NOMO-1 (cell line): Measurements from ENCODE around the gene KDM4B.

Experiments used
- DNase-seq, 2 experiments: peaks; one replicate each; lab custom pipeline; 2025; ENCODE audit not compliant: unreplicated experiment in 2 of 2; lab: John Stamatoyannopoulos, UW

The KDM4B gene

GRCh38 chr19:5048091-5048726 is 79.3 kb downstream of the KDM4B start:
- peak in 1 of 2 experiments; percentile 35 for DNase-seq

DNA sequence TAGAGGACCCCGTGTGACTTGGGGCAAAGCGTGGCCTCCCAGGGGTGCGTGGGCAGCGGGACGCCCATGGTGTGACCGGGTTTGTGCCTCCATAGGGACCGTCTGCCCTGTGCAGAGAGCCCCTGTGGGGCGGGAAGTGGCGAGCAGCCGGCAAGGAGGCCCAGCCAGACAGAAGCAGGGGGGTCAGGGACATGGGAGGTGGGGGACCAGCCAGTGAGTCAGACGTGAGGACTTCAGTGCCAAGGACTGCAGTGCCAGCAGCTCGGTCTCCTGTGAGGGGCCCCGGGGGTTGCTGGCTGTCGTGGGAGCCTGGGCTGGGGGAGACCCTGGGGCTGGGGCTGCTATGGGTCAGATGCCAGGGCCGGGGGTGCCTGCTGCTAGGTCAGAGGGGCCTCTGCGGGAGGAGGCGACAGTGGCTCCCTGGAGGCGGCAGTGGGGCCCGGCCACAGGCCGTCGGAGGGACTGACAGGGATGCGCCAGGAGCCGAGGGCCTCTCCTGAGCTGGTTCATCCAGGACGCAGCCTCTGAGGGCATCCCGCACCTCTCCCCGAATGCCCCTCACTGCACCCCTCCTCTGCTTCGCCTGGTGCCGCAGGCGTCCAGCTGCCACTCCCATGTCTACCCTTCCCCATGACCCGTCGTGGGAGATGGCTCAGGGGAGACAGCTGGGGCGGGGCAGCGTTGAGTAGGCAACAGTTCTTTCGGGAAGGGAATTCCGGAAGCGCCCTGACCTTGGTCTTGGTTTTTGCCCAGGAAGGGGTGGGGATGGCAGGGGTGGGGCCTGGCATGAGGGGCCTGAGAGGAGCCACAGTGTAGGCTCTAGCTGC is 80.0 kb downstream of the KDM4B start:
- DNase-seq, result no peak

- no peak for DNase-seq
Measured at GRCh38 chr19:5049561-5049960, 80.6 kb downstream of the KDM4B start.

GRCh38 chr19:5050067-5050656 is 81.2 kb downstream of the KDM4B start:
- no peak for DNase-seq

DNA sequence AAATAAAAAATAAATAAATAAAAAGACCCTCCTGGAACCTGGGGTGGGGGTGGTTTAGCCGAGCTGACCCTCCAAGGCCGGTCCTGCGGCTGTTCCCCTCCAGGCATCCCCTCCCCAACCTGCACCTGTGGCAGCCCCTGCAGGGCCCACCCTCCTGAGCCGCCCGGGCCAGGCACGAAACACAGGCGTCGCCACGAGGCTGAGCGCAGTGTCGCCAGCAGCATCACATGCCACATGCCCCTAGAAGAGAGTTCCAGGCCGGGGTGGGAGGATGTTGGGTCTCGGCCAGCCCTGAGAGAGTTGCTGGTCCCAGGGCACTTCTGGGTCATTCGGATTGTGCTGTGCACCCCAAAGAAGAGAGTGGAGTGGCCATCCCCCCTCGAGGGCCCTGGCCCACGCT is 82.0 kb downstream of the KDM4B start:
- no peak for DNase-seq

- DNase-seq, result no peak
Measured at GRCh38 chr19:5051619-5052018, 82.7 kb downstream of the KDM4B start.

DNA sequence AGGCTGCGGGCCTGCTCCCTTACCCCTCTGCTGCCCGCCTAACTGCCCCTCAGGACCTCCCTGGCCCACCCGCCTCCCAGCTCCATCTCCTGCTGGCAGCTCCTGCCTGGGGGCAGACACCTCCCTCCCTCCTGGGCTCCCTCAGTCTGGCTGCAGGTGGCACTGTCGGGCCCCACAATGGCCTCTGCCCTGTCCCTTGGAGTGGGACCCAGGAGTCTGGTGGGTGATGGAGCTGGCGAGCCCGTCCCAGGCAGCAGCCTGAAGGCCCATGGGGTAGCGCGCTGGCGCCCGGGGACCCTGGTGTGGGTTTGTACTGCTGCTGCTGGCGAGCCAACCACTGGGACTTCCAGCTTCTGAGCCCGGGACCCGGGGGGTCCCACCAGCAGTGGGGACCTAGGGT is 83.6 kb downstream of the KDM4B start:
- DNase-seq, result no peak

DNA sequence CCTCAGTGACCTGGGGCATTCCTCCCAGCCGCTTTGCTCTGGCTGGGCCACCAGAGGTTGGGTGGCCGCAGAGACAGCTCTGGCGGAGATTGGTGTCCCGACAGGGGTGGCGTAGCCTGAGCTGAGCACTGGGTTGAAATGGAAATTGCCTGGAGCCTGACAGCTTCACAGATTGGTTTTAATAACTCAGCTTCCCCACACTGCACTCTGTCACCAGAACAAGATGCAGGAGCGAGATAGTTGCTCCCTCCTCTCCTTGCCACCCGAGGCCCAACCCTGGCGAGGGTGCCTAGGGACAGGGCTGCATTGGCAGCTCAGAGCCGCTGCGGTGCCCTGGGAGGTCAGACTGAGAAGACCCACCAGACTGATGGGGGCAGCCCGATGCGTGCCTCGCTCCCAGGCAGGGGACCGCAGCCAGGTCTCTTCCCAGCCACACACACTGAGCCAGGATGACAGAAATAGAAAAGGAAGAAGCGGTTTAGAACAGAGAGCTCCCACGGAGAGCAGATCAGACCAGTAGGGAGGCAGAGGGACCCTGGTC is 84.1 kb downstream of the KDM4B start:
- DNase-seq, result no peak

GRCh38 chr19:5053661-5054060 is 84.7 kb downstream of the KDM4B start:
- DNase-seq, result no peak

DNA sequence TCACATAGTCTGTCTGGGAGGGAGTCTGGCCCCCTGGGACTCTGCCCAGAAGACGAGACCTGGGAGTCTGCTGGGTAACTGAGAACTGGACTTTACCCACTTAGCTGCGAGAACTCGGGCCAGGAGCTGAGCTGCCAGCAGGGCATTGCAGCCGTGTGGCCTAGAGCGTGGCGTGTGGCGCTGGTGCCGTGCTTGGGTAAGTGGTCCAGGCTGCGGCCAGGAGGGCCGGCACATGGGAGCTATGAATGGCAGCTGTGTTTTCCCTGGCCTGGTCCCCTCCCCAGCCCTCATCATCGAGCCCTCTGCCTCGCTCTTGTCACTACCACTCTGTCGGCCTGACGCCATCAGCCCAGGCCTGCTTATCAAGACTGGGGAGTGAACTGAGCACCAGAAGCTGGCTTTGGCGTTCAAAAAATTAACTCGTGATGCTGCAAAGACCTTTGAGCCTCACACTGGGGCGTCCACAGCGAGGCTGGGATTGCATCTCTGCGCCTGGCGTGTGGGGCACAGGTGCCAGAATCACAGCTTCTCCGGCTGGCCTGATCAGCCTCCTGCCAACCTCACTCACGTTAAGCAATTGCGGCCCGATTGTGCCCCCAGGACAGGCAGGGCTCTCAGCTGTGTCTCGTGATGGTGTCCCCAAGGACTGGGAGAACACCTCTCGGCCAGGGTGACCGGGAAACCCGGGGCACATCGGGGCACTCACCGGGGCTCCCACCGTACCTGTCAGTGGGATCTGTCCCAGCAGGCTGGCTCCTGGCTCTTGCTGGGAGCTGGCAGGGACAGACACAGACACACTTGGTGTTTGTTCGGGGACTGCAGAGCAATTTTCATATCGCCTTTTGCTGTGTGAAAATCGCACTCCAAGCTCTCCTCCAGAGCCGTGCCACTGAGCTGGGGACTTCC is 85.9 kb downstream of the KDM4B start:
- no peak for DNase-seq

DNA sequence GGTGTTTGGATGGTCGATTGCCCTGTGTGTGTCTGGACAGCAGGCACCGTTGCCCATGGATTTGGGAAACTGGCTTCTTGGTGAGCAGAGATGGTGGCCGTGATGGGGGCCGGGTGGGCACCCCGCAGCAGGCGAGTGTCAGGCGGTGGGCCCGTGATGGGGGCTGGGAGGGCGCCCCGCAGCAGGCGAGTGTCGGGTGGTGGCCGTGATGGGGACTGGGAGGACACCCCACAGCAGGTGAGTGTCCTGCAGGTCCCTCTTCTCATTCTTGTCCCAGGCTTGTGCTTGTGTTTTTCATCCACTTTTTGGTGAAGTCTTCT is 86.5 kb downstream of the KDM4B start:
- DNase-seq, result no peak

GRCh38 chr19:5057860-5058259 is 88.9 kb downstream of the KDM4B start:
- DNase-seq, result no peak

GRCh38 chr19:5058521-5059212 is 89.8 kb downstream of the KDM4B start:
- DNase-seq, result no peak

DNA sequence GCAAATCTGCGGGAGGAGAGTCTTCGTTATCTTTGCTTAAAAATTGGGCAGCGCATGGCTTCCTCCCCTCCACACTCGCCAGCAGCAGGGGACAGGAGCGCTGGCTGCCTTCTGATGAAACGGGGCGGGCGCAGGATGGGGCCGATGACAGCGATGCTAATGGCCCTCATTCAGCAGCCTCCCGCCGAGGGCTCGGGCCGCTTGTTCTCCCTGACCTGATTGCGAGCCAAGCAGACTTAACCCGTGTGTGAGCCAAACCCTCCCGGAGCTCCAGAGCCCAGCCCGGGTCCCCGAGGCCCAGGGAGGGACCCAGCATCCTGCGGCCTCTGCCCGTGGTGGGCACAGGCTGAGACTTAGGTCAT is 90.3 kb downstream of the KDM4B start:
- DNase-seq, result no peak

- no peak for DNase-seq
Measured at GRCh38 chr19:5059793-5060192, 90.9 kb downstream of the KDM4B start.

DNA sequence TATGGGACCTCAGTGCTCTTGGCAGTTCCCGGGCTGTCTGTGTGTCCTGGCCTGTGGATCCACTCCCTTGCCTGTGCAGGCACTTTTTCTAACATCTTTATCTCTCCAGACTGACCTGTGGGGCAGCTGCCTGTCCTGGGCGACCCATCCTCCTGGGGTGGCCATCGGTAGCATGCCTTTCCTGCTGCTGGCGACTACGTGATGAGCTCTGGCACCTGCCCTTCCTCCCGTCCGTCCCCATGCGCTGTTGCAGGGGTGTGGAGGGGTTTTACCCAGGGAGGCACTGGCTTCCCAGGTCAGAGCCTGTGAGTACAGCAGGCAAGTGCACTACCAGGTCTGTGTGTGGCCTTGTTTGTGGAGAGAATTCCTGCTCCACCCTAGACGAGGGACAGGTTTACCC is 93.3 kb downstream of the KDM4B start:
- DNase-seq, result no peak

DNA sequence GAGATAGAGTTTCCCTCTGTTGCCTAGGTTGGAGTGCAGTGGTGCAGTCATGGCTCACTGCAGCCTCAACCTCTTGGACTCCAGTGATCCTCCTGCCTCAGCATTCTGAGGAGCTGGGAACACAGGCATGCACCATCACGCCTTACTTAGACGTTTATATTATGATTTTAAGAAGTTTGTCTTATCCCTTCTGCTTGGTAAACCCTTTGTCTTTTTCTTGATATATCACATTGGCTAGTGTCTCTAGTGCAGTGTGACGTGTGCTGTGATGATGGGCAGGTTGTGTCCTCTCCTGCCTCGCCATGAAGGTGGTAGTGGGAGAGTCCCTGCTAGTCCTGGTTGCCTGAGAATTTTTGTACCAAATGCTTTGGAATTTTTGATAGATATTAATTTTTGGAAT is 93.9 kb downstream of the KDM4B start:
- DNase-seq, result no peak

DNA sequence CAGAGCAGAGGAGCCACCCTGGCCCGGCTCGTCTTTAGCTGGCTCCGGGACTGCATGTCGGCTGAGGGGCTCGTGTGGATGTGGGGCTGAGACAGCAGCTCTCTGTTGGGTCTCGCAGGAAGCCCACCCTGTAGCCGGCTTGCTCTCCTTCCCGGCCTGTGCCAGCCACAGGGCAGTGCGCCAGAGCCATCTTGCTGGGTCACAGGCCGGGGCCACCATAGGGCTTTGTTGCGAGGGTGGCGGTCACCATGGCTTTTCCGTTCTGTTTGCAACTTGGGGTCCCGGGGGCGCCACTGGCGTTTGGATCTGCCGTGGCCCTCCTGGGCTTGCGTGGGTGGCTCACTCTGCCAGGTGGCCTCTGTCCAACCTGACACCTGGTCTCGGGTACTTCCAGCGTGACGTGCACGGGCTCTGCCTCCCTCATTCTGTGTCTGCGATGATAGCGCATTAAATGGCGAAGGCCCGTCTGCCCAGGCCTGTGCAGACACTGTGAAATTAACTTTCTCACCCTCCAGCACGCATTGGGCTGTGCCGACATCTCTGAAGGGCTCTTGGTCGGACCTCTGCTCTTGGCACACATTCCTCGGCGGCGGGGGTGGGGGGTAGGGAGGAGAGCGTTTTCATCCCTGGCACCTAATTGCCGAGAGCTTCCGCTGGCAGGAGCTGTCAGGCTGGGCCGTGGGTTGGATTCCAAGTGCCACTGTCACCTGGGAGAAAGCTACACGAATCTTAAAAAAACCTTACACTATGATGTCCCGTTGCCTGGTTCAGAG is 95.1 kb downstream of the KDM4B start:
- no peak for DNase-seq

DNA sequence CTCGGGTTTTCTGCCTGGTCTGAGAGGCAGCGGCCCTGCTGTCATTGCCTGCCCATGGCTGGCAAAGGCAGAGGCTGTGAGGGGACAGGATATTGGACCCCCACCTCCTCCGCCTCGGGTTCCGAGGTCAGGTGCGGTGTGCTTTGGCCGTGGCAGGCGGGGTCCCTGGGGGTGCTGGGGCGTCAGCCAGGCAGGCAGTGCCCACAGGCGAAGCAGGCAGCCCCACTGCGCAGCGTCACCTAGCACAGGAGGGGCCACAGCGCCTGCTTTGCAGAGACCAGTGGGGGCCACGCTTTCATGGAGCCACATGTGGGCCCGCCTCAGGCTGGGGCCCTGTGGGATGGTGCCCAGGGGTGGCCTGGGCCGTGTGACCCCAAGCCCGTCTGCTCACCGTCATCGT is 96.0 kb downstream of the KDM4B start:
- DNase-seq, result no peak

- DNase-seq, result no peak
Measured at GRCh38 chr19:5065663-5066093, 96.8 kb downstream of the KDM4B start.
